Stimulated activated CD4-positive, alpha-beta T cell treated with anti-CD3 and anti-CD28 coated beads, Interleukin-4, amount 100 ng/mL, for 24 hours (primary cell): Measurements from ENCODE around the gene TXNL1.
A peak's percentile ranks its signal among the peaks of the same experiment; 100 is the strongest.
"Not testable (repeated sequence)": the region's sequence is repeated elsewhere in the genome, so short reads cannot be mapped to it uniquely, and the experiment has no call there.

ENCODE experiments used
- DNase-seq: peaks from one replicate; pipeline ENCODE4 v3.0.0-alpha.2; 2020

Gene TXNL1

DNA sequence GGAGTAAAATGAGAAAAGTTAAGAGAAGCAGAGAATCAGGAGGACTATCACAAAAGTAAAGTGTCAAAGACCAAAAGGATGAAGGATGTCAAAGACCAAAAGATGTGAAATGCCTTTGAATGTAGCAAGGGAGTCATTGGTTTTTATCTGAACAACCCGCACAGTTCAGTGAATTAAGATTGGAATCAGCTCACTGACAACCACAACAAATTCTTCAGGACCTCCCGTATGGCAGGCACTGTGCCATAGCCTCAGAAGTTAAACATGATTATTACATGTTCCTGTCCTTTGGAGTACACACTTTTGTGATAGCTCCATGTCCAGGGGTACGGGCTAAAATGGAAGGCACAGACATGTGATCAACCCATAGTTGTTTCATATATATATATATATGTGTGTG, 5.0 kb upstream of the TXNL1 start:
- no peak for DNase-seq

DNA sequence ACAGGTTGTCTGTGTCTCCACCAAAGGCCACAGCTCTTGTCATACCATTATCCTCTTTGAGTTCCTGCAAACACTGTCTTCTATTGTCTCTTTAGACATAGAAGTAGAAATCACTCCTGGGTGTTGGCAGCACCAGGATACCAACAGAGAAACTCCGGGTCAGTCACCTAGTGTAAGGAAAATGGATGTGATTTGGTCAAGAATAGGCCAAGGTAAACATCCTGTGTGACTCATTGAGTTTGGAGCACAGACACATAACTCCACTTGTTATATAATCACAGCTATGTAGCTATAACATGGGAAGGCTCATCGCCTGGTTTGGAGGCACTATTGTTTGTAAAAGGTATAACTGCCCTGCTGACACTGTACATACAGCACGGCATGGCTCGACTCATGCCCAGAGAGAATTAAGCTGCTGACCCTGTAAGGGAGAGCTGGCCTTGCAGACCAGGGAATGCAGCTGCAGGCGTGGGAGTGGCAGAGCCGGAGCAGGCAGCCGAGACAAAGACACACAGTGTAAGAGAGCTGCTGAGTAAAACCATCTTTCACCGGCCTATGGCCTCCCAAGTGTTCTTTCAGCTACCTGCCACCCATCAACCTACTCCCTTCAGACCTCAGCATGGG, 3.4 kb upstream of the TXNL1 start:
- DNase-seq = no peak

DNA sequence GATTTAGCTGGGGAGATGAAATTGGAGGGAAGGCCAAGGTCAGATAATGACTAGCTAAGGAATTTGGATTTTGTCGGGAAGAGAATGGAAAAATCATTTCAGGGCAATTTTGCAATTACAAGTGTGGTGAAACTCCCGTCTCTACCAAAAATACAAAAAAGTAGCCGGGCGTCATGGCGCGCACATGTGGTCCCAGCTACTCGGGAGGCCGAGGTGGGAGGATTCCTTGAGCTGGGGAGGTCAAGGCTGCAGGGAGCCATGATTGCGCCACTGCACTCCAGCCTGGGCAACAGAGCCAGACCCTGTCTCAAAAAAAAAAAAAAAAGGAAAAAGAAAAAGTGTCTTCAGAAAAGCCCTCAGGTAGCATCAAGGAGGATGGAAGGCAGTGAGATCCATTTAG, 1.2 kb upstream of the TXNL1 start:
- DNase-seq = no peak

DNA sequence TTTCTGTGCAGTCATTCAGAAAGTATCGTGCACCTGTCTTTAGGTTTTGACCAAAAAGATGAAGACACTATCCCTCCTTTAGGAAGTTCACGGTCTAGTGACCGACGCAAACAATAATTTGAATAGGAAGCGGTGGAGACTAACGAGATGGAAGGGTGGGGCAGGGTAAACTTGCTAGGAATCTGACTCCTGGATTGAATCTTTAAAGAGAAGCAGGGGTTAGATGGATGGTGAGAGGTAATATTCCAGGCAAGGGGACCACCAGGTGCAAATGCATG, 651 bp upstream of the TXNL1 start:
- no peak for DNase-seq

DNA sequence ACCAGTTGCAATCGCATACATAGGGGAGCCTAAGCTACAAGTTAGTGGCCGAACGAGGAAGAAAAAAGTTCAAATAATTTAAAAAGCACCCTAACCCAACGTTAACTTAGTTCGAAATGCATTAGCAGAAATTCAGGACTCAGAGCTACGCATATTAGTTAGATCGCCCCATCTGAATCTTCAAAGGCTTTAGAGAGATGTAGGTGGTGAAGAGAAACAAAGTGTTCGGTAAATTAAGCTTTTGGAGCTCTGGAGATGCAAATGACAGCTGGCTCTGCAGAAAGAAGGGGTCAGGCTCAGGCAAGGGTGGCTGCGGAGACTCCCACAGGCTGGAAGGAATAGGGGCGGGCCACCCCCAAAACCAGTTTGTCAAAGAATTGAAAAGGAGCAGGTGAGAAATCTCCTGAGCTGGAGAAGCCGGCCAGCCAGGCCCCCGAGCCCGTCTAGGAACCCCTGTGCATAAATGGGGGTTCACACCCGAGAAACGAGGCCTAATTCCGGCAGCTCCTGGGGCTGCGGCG, 621 bp downstream of the TXNL1 start:
- DNase-seq = peak; percentile 26

DNA sequence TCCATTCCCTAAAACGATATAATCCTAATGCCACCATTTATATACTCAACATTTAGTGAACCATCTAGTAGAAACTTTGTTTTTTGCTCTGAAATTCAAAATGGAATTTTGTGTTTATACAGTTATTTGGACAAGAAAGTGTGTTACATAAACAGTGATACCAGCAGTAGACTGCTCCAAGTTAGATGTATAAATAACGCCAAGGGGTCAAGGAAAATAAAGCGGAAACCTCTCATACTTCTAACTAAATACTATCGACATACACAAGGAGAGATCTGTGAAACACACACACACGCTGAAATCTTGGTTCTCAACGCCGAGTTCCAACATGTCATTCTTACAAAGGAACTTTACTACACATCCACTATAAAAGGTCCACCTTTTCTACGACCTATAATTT, 1.2 kb downstream of the TXNL1 start:
- DNase-seq = no peak

DNA sequence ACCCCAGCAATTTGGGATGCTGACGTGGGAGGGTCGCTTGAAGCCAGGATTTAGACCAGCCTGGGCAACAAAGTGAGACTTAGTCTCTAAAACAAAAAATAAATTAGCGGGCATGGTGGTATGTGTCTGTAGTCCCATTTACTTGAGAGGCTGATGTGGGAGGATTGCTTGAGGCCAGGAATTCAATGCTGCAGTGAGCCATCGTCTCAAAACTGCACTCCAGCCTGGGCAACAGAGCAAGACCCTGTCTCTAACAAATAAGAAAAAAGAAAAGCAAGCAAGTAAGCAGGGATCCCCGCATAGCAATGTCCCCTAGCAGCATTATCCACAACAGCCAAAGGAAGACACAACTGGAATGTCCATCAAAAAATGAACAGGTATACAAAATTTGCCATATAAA, 3.4 kb downstream of the TXNL1 start:
- DNase-seq = no peak

DNA sequence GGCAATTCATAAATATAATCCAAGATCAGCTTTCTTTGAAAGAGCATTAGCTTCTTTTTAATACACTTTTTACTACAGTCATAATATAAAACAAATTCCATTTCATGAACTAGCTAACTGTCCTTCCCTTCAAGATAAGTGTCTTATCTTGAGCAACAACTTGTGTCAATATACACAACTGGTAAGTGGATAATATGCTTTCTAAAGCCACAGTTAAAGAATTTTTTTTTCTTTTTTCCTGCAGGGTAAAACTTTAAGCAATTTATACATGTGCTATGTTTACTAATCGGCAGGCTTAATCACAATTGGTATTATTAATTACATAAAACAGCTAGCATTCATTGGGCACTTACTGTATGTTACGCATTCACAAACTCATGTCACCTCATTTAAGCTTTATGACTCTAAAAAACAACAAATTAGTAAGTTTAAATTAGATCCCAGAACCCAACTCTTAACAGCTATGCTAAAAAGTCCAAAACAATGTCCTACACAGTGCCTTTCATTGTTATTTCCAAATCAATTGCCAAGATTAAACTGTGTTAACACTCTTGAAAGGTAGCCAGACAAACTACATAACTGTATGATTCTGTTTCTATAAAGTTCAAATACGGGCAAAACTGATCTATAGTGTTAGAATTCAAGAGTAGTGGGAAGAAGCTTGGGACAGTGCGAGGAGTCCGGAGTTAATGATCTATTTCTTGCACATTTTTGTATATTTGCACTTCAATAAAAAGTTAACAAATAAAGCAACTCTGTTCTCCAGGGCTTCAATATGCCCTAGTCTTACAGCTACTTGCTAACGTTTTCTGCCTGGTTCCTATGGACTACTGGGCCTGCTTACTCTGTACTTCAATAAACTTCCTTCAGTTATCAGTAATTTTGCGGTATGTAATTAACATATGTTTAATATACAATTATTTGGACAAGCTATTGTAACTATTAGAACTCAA, 6.0 kb downstream of the TXNL1 start:
- no peak for DNase-seq

DNA sequence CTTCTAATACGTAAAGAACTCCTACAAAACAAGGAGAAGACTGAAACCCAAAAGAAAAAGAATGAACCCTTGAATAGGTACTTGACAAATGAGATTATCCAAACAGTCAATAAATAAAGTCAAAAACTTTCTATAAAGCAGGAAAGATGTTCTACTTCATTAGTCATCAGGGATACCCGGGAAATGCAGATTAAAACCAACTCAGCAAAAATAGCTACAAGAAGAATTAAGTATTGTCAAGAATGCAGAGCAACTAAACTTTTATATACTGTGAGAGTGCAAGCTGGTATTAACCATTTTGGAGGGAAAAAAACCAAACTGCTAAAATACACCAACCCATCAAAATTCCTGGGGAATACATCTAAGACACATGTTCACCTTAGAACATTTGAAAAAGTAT, 10.4 kb downstream of the TXNL1 start:
- no peak for DNase-seq

DNA sequence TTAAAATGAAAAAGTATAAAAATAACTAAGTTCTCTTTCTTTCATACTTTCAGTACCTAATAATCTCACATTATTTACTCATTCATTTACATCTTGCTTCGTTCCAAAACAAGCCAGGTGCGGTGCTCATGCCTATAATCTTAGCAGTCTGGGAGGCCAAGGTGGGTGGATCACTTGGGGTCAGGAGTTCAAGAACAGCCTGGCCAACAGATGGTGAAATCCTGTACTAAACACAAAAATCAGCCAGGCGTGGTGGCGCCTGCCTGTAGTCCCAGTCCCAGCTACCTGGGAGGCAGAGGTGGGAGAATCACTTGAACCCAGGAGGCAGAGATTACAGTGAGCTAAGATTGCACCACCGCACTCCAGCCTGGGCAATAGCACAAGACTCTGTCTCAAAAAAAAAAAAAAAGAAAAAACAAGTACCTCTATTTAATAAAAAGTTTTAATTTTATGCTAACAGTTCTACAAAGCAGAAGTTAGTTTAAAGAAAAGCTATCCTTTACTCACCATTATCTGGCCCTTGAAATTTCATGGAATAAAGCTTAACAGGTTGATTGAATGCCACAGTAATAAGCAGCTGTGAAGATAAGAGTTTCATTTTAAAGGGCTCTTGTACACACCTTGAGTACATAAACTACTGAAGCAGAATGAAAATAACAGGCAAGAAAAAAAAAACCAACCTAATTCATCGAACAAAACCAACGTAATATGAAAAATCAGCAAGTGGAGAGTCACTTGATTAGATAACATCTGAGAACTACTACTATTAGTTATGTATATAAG, 22.5 kb downstream of the TXNL1 start:
- DNase-seq = no peak

DNA sequence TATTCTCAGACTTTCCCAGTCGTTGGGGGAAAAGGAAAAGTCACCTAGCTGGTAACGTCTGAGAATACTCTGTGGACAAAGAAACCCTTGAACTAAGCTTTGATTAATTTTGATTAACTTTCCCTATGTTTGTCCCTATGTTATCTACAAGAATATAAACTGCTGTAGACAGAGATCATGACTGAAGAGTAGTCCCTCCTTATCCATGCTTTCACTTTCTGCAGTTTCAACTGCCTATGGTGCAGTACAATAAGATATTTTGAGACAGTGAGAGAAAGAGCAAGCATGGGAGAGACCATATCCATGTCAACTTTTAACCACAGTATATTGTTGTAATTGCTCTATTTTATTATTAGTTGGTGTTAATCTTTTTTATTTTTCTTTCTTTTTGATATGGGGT, 31.8 kb downstream of the TXNL1 start:
- DNase-seq = no peak

DNA sequence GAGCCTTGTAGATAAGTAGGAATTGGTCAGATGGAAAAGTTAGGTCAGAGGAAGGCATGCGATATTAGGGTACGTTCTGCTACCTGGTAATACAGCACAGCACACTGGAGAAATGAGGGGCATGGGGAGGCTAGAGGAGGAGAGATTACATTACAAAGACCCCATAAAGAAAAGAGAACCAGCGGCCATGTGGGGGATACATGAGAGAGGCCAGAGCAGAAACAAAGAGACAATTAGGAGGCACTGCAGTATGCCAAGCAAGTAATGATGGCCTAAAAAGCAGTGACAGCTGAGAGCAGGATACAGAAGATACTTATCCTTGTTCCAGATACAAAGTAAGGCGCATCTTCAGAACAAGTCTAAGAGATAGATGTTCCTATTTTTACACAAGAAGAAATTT, 40.0 kb downstream of the TXNL1 start:
- no peak for DNase-seq

DNA sequence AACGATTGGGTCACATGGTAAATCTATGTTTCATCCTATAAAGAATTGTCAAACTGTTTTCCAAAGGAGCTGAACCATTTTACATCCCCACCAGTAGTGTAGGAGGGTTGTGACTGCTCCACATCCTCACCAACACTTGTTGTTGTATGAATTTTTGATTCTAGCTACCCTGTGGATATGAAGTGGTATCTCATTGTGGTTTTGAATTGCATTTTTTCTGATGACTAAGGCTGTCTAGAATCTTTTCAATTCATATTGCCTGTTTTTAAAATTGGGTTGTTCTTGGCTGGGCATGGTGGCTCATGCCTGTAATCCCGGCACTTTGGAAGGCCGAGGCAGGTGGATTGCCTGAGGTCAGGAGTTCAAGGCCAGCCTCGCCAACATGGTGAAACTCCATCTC, 44.5 kb downstream of the TXNL1 start:
- DNase-seq = no peak

DNA sequence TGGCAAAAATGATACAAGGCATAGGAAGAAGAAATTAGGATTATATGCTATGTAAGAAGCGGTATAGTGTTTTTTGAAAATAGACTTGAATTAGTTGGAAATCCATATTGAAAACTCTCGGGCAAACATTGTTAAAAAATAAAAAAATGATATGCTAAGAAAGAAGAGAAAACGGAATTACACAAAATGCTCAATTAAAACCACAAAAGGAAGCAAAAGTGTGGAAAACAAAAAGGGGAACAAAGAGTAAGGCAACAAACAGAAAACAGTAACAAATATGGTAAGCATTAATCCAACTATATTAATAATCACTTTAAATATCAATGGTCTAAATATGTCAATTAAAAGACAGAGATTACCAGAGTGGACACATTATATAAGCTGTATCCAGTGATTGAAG, 58.4 kb downstream of the TXNL1 start:
- DNase-seq = no peak

DNA sequence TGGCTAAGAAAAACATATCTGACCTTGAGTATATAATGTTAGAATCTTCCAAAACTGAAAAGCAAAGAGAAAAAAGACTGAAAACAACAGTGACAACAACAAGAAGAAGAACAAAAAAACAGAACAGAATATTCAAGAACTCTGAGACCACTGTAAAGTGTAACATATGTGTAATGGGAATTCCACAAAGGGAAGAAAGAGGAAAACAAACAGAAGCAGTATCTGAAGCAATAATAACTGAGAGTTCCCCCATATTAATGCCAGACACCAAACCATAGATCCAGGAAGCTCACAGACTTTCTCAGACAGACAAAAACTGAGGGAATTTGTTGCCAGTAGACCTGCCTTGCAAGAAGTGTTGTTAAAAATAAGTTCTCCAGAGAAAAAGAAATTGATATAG, 58.9 kb downstream of the TXNL1 start:
- no peak for DNase-seq

DNA sequence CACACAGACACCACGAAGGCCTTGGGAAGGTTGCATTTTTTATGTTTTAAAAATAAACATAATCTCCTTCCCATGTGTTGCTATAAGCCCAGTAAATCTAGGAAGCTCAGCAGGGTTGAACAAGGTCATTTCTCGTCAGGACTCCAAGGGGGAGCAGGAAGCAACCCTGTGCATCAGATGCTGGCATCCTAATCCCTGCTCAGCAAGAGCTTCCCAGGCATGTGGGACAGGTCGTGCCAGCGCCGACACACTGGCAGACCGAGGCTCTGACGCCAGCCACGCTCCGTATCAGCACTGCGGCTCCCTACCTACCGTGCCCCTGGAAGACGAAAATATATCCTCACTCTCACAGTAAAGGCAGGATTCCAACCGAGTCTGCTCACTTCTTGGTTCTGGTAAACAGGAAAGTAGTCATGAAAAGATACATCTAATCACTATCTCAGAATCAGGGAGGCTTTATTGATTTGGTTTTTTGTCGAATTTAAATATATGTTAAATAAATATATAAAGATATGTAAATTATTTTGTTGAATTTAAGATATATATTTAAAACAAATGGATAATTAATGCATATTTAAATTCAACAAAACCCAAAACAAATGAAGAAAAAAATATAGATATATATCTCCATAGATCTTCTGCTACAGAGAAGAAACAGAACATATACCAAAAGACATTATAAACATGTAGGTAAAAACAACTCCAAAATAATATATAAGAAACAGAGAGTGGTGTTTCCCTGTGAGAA, 61.4 kb downstream of the TXNL1 start:
- no peak for DNase-seq

DNA sequence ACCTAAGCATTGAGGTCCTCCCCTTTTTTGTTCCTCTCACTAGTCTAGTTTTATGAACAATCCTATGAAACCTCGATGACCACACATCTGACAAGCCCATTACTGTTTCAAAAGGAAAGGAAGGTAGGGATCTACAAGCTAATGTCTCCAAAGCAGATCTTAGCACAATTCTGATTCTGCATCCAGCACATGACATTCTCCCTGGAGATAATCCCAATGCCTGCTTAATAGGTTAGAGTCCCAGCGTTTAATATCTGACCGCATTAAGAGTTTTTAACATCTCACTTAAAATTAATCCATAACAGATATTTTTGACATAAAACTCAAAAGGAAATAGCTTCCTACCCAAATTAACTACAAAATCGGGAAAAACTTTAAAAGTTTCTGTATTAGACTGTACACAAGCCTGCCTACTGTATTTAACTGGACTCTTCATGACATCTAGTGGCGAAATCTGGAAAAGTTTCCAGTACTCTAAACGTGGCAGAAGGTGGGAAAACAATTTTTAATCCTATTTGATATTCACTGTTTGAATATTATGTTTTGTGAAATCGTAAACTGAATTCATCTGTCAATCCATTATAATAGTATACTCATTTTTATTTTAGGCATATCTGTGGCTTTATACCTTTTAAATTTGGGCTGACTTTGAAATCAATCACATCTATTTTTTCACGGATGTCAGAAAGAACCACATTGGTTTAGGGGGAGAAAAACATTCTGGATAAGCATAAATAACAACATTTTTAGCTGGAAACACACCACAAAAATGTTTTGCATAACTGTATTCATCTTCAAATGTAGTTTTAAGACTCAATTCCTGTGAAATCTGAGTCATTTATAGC, 62.4 kb downstream of the TXNL1 start:
- DNase-seq = no peak

DNA sequence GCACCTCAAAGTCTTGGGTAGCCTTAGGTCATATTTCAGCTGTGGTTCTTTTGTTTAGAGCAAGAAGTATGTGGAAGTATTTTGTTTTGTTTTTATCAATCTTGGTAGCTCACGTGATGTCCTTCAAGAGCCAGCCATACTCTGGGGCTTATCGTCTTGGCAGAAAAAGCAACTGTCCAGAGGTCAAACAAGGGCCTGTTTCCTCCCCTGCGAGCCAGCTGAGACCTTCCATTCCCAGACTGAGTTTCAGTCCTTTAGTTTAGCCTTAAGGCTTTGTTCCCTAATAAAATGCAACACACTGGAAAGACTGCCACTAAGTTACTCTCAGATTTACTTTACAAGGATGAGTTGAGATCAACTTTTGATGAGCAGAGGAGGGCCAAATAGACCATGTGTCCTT, 63.5 kb downstream of the TXNL1 start:
- no peak for DNase-seq

DNA sequence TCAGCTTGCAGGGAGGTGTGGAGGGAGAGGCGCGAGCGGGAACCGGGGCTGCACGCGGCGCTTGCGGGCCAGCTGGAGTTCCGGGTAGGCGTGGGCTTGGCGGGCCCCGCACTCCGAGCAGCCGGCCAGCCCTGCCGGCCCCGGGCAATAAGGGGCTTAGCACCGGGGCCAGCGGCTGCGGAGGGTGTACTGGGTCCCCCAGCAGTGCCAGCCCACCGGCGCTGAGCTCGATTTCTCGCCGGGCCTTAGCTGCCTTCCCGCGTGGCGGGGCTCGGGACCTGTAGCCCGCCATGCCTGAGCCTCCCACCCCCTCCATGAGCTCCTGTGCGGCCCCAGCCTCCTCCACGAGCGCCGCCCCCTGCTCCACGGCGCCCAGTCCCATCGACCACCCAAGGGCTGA, 66.1 kb downstream of the TXNL1 start:
- DNase-seq = not testable (repeated sequence)

DNA sequence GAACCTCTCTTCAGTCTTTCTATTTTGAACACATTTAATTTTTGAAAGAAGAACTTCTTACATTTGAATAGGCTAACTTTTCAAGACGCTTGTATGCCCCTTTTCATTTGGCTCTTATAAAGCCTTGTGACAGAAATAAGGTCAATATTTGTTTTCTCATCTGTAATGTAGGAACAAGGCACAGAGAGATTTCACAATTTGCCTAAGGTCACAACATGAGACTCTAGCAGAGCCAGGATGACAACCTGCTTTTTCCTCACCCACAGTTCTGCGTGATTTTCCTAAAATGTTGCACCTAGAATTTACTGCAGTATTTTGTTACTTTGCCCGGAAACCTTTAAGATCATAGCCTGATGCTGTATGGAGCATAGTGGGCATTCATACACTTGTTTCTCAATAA, 67.4 kb downstream of the TXNL1 start:
- DNase-seq = no peak

DNA sequence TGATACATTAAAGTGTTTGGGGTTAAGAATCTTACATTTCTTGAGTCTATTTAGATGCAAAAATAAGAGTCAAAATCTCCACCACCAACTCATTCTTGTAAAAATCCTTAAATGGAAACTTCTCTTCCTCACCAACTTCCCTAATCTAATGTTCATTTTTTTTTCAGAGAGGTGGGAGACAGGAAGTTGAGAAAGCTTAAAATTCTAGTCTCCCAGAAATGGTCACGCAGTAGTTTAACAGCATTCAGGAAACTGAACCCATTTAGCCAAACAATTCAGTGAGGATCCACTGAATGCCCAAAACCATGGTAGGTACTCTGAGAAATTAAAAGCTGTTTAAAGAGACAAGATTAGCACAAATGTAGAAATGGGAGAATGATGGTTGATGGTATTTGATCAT, 69.0 kb downstream of the TXNL1 start:
- no peak for DNase-seq

DNA sequence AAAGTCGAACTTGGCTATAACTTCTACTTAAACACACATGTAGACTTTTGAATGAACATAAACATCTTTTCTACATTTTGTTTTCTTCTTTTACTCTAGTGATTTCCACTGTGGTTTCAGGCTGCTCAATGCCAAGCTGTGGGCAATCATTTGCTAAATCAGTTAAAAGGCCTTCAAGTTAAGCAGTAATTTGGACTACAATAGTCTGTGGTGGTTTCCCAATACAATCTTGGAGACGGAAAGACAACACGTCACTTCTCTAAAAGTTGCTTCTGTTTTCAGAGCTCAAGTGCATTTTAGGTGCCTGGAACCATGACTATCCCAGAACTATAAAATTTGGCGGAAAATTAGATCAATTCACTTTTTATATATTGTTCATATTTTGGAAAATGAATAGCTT, 69.4 kb downstream of the TXNL1 start:
- DNase-seq = no peak
